ENCODE results near the gene FOXP1.
A peak's percentile ranks its signal among the peaks of the same experiment; 100 is the strongest.

FOXP1 gene

DNA sequence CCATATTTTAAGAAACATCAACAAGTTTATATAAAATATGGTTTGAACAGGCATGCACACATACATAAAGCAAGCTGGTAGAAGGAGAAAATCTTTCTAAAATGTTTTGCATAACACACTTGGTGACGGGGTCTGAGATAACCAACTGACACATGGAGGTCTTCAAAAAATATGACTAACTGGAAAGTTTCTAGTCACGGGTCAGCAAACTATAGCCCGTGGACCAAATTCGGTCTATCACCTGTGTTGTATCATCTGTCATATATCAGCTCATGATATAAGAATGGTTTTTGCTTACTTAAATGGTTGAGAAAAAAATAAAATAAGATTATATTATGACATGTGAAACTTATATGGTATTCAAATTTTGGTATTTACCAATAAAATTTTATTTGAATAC, 465.1 kb downstream of the FOXP1 start:
- H4K20me1 ChIP-seq (ENCODE audit: insufficient read depth, low read length), result no peaks in the 10 kb centered on the region
- peak overlapping the region; percentile 67 for H3K27ac ChIP-seq (ENCODE audit: low read depth, low read length, poor library complexity, severe bottlenecking)
- H3K4me1 ChIP-seq (ENCODE audit: insufficient read depth, low read length, severe bottlenecking), result peaks cover 41% of the 10 kb centered on the region
- H3K27me3 ChIP-seq (ENCODE audit: insufficient read depth, low read length), result no peaks in the 10 kb centered on the region
- H3K9me3 ChIP-seq (ENCODE audit: low read length), result no peaks in the 10 kb centered on the region
- TF ChIP-seq, protein P1, sequence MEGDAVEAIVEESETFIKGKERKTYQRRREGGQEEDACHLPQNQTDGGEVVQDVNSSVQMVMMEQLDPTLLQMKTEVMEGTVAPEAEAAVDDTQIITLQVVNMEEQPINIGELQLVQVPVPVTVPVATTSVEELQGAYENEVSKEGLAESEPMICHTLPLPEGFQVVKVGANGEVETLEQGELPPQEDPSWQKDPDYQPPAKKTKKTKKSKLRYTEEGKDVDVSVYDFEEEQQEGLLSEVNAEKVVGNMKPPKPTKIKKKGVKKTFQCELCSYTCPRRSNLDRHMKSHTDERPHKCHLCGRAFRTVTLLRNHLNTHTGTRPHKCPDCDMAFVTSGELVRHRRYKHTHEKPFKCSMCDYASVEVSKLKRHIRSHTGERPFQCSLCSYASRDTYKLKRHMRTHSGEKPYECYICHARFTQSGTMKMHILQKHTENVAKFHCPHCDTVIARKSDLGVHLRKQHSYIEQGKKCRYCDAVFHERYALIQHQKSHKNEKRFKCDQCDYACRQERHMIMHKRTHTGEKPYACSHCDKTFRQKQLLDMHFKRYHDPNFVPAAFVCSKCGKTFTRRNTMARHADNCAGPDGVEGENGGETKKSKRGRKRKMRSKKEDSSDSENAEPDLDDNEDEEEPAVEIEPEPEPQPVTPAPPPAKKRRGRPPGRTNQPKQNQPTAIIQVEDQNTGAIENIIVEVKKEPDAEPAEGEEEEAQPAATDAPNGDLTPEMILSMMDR (IDR thresholded peaks at IDR 0.05; ENCODE audit: low read length), result no peak
- TF ChIP-seq EZH2 (IDR thresholded peaks at IDR 0.05; ENCODE audit: borderline replicate concordance, low read length), result no peak
- no peaks in the 10 kb centered on the region for H3F3A ChIP-seq (ENCODE audit: insufficient read depth, low read length)
- H3K9me2 ChIP-seq (ENCODE audit: low read depth, low read length), result no peaks in the 10 kb centered on the region
- H3K9ac ChIP-seq (ENCODE audit: low read length), result no peak overlapping the region
- no peak overlapping the region for H2AFZ ChIP-seq (ENCODE audit: low read length)
- peak overlapping the region; percentile 40; the same call in 1 of the 2 replicates for H3K4me2 ChIP-seq (ENCODE audit: low read length)
- peaks cover 36% of the 10 kb centered on the region for H3K36me3 ChIP-seq (ENCODE audit: insufficient read depth, low read length)
- H3K4me3 ChIP-seq (ENCODE audit: low read depth, low read length, poor library complexity, severe bottlenecking), result peak overlapping the region; percentile 4
- peaks cover 89% of the 10 kb centered on the region for H3K79me2 ChIP-seq (ENCODE audit: insufficient read depth, low read length)

DNA sequence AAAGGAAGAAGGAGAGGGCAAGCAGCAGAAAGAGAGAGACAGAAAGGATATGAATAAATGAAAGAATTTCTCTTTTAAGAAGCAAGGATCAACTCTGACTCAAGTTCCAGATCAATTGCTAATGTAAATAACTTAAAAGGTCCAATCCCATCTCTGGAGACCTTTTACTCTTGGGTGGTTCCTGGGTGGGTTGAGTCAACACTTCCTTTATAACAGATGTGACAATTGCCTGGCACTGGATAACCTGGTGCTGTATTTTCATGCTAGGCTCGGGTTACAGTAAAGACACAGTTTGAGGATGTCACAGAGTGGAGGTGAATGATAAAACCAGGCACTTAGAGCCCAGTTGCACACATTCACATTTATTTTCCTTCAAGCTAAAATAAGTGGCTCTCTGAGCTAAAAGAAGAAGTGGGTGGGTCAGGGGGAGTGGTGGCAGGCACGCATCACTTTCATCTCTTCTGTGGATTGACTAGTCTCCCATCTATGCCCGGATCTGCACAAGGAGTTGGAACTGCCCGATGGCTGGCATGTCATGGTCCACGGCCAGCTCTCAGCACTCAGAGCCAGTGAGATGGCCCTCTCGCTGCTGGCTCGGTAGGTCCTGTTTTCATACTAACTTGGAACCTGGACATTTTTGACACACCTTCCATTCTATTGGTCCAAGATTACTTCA, 465.8 kb downstream of the FOXP1 start:
- no peaks in the 10 kb centered on the region for H3K9me3 ChIP-seq (ENCODE audit: low read length)
- H3K36me3 ChIP-seq (ENCODE audit: insufficient read depth, low read length), result peaks cover 43% of the 10 kb centered on the region
- no peaks in the 10 kb centered on the region for H3K27me3 ChIP-seq (ENCODE audit: insufficient read depth, low read length)
- peaks cover 82% of the 10 kb centered on the region for H3K79me2 ChIP-seq (ENCODE audit: insufficient read depth, low read length)
- no peaks in the 10 kb centered on the region for H4K20me1 ChIP-seq (ENCODE audit: insufficient read depth, low read length)
- H3K9me2 ChIP-seq (ENCODE audit: low read depth, low read length), result no peaks in the 10 kb centered on the region
- peak overlapping the region; percentile 4 for H3K4me3 ChIP-seq (ENCODE audit: low read depth, low read length, poor library complexity, severe bottlenecking)
- TF ChIP-seq EZH2 (IDR thresholded peaks at IDR 0.05; ENCODE audit: borderline replicate concordance, low read length), result no peak
- TF ChIP-seq, protein P1 (IDR thresholded peaks at IDR 0.05; ENCODE audit: low read length), result no peak
- no peak overlapping the region for H3K9ac ChIP-seq (ENCODE audit: low read length)
- H3F3A ChIP-seq (ENCODE audit: insufficient read depth, low read length), result no peaks in the 10 kb centered on the region
- peak overlapping the region; percentile 40; the same call in 1 of the 2 replicates for H3K4me2 ChIP-seq (ENCODE audit: low read length)
- peaks cover 36% of the 10 kb centered on the region for H3K4me1 ChIP-seq (ENCODE audit: insufficient read depth, low read length, severe bottlenecking)
- no peak overlapping the region for H2AFZ ChIP-seq (ENCODE audit: low read length)
- H3K27ac ChIP-seq (ENCODE audit: low read depth, low read length, poor library complexity, severe bottlenecking), result peak overlapping the region; percentile 67

DNA sequence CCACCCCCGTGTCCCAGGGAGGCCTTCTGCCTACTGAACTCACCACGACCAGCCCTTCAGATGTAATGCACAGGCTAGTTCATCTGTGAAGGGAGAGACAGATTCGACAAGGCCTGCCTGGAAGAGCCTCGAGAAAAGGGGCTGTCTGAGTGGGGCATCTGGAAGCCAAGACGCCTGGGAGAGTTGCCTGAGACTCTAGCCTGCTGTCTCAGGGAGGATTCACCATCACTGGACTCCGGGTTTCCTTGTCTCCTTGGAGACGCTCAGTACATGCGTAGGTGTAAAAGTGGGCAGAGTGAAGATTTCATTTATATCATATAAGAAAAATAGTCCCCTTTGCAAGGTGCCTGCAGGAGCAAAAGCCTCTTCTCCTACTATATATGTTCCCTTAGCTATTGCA, 468.9 kb downstream of the FOXP1 start:
- no peak overlapping the region for H2AFZ ChIP-seq (ENCODE audit: low read length)
- no peak overlapping the region for H3K27ac ChIP-seq (ENCODE audit: low read depth, low read length, poor library complexity, severe bottlenecking)
- peaks cover 57% of the 10 kb centered on the region for H3K79me2 ChIP-seq (ENCODE audit: insufficient read depth, low read length)
- no peaks in the 10 kb centered on the region for H3K27me3 ChIP-seq (ENCODE audit: insufficient read depth, low read length)
- H3K36me3 ChIP-seq (ENCODE audit: insufficient read depth, low read length), result peaks cover 65% of the 10 kb centered on the region
- peaks cover 23% of the 10 kb centered on the region for H3K4me1 ChIP-seq (ENCODE audit: insufficient read depth, low read length, severe bottlenecking)
- H3K9me3 ChIP-seq (ENCODE audit: low read length), result no peaks in the 10 kb centered on the region
- no peak overlapping the region for H3K9ac ChIP-seq (ENCODE audit: low read length)
- no peak overlapping the region for H3K4me3 ChIP-seq (ENCODE audit: low read depth, low read length, poor library complexity, severe bottlenecking)
- no peak overlapping the region for H3K4me2 ChIP-seq (ENCODE audit: low read length)
- no peaks in the 10 kb centered on the region for H4K20me1 ChIP-seq (ENCODE audit: insufficient read depth, low read length)
- H3F3A ChIP-seq (ENCODE audit: insufficient read depth, low read length), result no peaks in the 10 kb centered on the region
- no peak for TF ChIP-seq EZH2 (IDR thresholded peaks at IDR 0.05; ENCODE audit: borderline replicate concordance, low read length)
- TF ChIP-seq, protein P1 (IDR thresholded peaks at IDR 0.05; ENCODE audit: low read length), result no peak
- H3K9me2 ChIP-seq (ENCODE audit: low read depth, low read length), result no peaks in the 10 kb centered on the region
